HepG2 (cell line): ENCODE measurements around the gene FAM241B. TPM values are rescaled to one million over a fixed set of nuclear protein-coding genes. Genes with fewer than 3 reads are reported as not detected.

Experiments
- ATAC-seq: fragments of 200-7000 bp; cut with Tn5 transposase; 3 replicates; pipeline ENCODE4 v1.9.1; 2020; ENCODE audit warnings: mild to moderate bottlenecking, moderate library complexity
- BruUV-seq: library from RNA; stranded (reverse); fragments of 400-500 nt; replicated peaks from 2 replicates; lab custom pipeline; 2021; lab: Mats Ljungman, UMichigan
- CTCF ChIA-PET: fragments of 300-600 bp; formaldehyde crosslinking; extraction: SDS; loops from one replicate; lab custom pipeline; 2021; ENCODE audit warnings: low total read pairs, inconsistent platforms, low intra/inter-chr PET ratio; lab: Yijun Ruan, JAX
- POLR2A ChIA-PET: fragments of 350-600 bp; sonication (Branson Sonifier 250); formaldehyde crosslinking; loops from one replicate; lab custom pipeline; 2020; ENCODE audit warnings: antibody characterized with exemption, inconsistent platforms; lab: Yijun Ruan, JAX
- DNase-seq: peaks from one replicate; pipeline ENCODE4 v3.0.0-alpha.2; 2015; ENCODE audit warnings: low spot score
- FAIRE-seq: peaks from 3 replicates; lab custom pipeline; 2011; peaks lifted over from hg19 to GRCh38; lab: Jason Lieb, UNC
- H2AFZ ChIP-seq: one replicate; pipeline ENCODE4 v1.6.1; 2011; ENCODE audit warnings: low read length, inconsistent platforms
- H3K27ac ChIP-seq: fragments of 300-600 bp; 3 replicates; pipeline ENCODE4 v1.8.0; 2011; ENCODE audit warnings: mixed run types, mild to moderate bottlenecking, mixed read lengths, low read length, inconsistent platforms; ENCODE audit not compliant: insufficient read depth; ENCODE audit errors: extremely low read length
- H3K27me3 ChIP-seq, 2 experiments: fragments of 200-600 bp in 1 of 2; 2 replicates in 1 of 2; 3 replicates in 1 of 2; pipeline versions ENCODE4 v1.6.0 to v1.8.0; 2011; ENCODE audit warnings: low read length in 2 of 2, mild to moderate bottlenecking in 2 of 2, moderate library complexity in 2 of 2, inconsistent platforms in 1 of 2; ENCODE audit not compliant: insufficient read depth in 2 of 2, control insufficient read depth in 1 of 2
- H3K36me3 ChIP-seq, 2 experiments: fragments of 200-600 bp in 1 of 2; replicated peaks in 1 of 2; 2 replicates in 1 of 2; 3 replicates in 1 of 2; pipeline versions ENCODE4 v1.5.1 to v1.8.0; 2011; ENCODE audit warnings: low read length in 2 of 2, inconsistent platforms in 1 of 2; ENCODE audit not compliant: insufficient read depth in 2 of 2, control insufficient read depth in 1 of 2
- H3K4me1 ChIP-seq: 2 replicates; pipeline ENCODE4 v1.5.1; 2012; ENCODE audit warnings: low read length, inconsistent platforms; ENCODE audit not compliant: insufficient read depth
- H3K4me2 ChIP-seq: 2 replicates; pipeline ENCODE4 v1.6.0; 2011; ENCODE audit warnings: low read depth, low read length, inconsistent platforms
- H3K4me3 ChIP-seq, 3 experiments: fragments of 200-600 bp in 1 of 3; sonication (generic), shearing (Covaris generic) in 1 of 3; replicated peaks in 1 of 3; 2 replicates each; pipeline ENCODE4 v1.5.1; 2011 to 2016; ENCODE audit warnings: low read length in 3 of 3, inconsistent platforms in 2 of 3, low read depth in 2 of 3, mild to moderate bottlenecking in 2 of 3, control low read depth in 1 of 3, mixed read lengths in 1 of 3; ENCODE audit not compliant: insufficient read depth in 1 of 3
- H3K79me2 ChIP-seq: one replicate; pipeline ENCODE4 v1.6.1; 2011; ENCODE audit warnings: low read length, inconsistent platforms; ENCODE audit not compliant: insufficient read depth
- H3K9ac ChIP-seq: 2 replicates; pipeline ENCODE4 v1.6.0; 2011; ENCODE audit warnings: mild to moderate bottlenecking, low read depth, low read length, inconsistent platforms; ENCODE audit not compliant: insufficient read depth
- H3K9me3 ChIP-seq: 2 replicates; pipeline ENCODE4 v1.5.1; 2012; ENCODE audit warnings: mild to moderate bottlenecking, low read length
- H4K20me1 ChIP-seq: 2 replicates; pipeline ENCODE4 v1.6.0; 2011; ENCODE audit warnings: inconsistent platforms, mild to moderate bottlenecking, low read length, moderate library complexity; ENCODE audit not compliant: insufficient read depth
- BRD4 ChIP-seq: sonication (generic); formaldehyde crosslinking; IDR thresholded peaks from 2 replicates; pipeline ENCODE4 v1.4.0; 2020; ENCODE audit warnings: missing genetic modification reagents
- NFE2L1 ChIP-seq: sonication (generic); formaldehyde crosslinking; IDR thresholded peaks from 2 replicates; pipeline ENCODE4 v1.4.0; 2020; ENCODE audit warnings: missing genetic modification reagents, mild to moderate bottlenecking, borderline replicate concordance
- NFKB2 ChIP-seq: sonication (generic); formaldehyde crosslinking; IDR thresholded peaks from 2 replicates; pipeline ENCODE4 v1.4.0; 2020; ENCODE audit warnings: missing genetic modification reagents, borderline replicate concordance
- RFXAP ChIP-seq: sonication (generic); formaldehyde crosslinking; IDR thresholded peaks from 2 replicates; pipeline ENCODE4 v1.4.0; 2020; ENCODE audit warnings: missing genetic modification reagents, borderline replicate concordance
- SCMH1 ChIP-seq: sonication (generic); formaldehyde crosslinking; IDR thresholded peaks from 2 replicates; pipeline ENCODE4 v1.9.0; 2021; ENCODE audit warnings: missing genetic modification reagents, mild to moderate bottlenecking, borderline replicate concordance
- ZBTB38 ChIP-seq: sonication (generic); formaldehyde crosslinking; IDR thresholded peaks from 2 replicates; pipeline ENCODE4 v1.5.1; 2020; ENCODE audit warnings: mild to moderate bottlenecking, missing genetic modification reagents
- ZKSCAN5 ChIP-seq: sonication (generic); formaldehyde crosslinking; IDR thresholded peaks from 2 replicates; pipeline ENCODE4 v1.5.1; 2020; ENCODE audit warnings: mild to moderate bottlenecking, missing genetic modification reagents
- ZNF143 ChIP-seq: sonication (generic); formaldehyde crosslinking; IDR thresholded peaks from 2 replicates; pipeline ENCODE4 v1.4.0; 2020; ENCODE audit warnings: missing genetic modification reagents
- ZNF672 ChIP-seq: sonication (generic); formaldehyde crosslinking; IDR thresholded peaks from 2 replicates; pipeline ENCODE4 v1.8.1; 2022; ENCODE audit warnings: missing genetic modification reagents
- ZNF775 ChIP-seq: sonication (generic); formaldehyde crosslinking; IDR thresholded peaks from 2 replicates; pipeline ENCODE4 v1.4.0; 2020; ENCODE audit warnings: missing genetic modification reagents, mild to moderate bottlenecking, moderate library complexity, borderline replicate concordance
- ZNF790 ChIP-seq: sonication (generic); formaldehyde crosslinking; IDR thresholded peaks from 2 replicates; pipeline ENCODE4 v1.8.0; 2022; ENCODE audit warnings: missing genetic modification reagents, mild to moderate bottlenecking, borderline replicate concordance
- WGBS: methylation state at CpG from one replicate; pipeline ENCODE4 v1.1.6; 2017; ENCODE audit warnings: low lambda C conversion rate; 5-methylcytosine and 5-hydroxymethylcytosine counted together
- in situ Hi-C: cut with HindIII; loops from 2 replicates; pipeline ENCODE4 v1.10.0; 2017; ENCODE audit warnings: low pct_unique_long_range_greater_than_20kb; ENCODE audit not compliant: extremely low pct_ligation_motif_present
- intact Hi-C: fragments of 100-400 bp; cut with micrococcal nuclease; formaldehyde crosslinking; loops from one replicate; pipeline ENCODE4 v1.10.0; 2022; ENCODE audit not compliant: unreplicated experiment
- polyA plus RNA-seq, 8 experiments: library from polyadenylated mRNA; depleted of rRNA in 3 of 8; stranded (reverse) in 7 of 8; unstranded in 1 of 8; fragments of >200 nt; fragmentation: Illumina TruSeq in 4 of 8; extraction: Trizol in 4 of 8; gene quantifications; 2 replicates each; pipeline versions ENCODE4 v1.2.1 to v1.2.3, GENCODE V29; 2011 to 2016; ENCODE audit warnings: low read depth in 4 of 8, missing spikeins in 1 of 8, mixed read lengths in 1 of 8; ENCODE audit not compliant: insufficient read depth in 1 of 8
- total RNA-seq, 5 experiments: library from RNA; depleted of rRNA; stranded (reverse); fragments of >200 nt; fragmentation: Illumina TruSeq; extraction: Trizol; gene quantifications; 2 replicates each; pipeline ENCODE4 v1.2.3, GENCODE V29; 2016; ENCODE audit warnings: low read depth in 1 of 5
- TF ChIP-seq, protein P1 (sequence below): IDR thresholded peaks from 2 replicates; pipeline ENCODE4 v1.6.1; 2012; ENCODE audit warnings: low read length, improper control_type of control experiment

The FAM241B gene
- total and polyA plus RNA-seq, 2 of the 13 experiments (the other 11 are each of a cell fraction or from before 2014, with no cell fraction given) = 1.9 to 4.0 TPM

DNA sequence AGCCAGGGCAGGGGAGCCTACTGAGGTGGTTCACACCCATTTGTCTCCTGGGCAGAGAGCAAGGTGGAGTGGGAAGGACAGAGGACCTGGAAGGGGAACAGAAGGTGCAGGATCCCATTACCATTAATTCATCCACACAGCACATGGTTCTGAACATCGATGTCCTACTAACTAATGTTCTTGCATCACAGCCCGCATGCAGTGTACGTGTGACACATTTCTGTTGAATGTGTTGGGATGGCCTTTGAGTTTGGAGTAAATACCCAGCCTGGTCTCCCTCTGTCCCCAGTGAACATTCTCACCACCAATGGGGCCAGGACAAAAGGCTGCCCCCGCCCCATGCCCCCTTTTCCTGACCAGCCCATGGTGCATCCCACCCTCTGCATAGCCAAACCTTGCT is 46.3 kb downstream of the FAM241B start:
- DNase-seq = no peak
- BruUV-seq = no TSS peak
- ChIA-PET CTCF (no interaction called here), POLR2A (no interaction called here)
- no peak for ATAC-seq
- intact Hi-C loops (no loop called here), in situ Hi-C loops (no loop called here)
- TF ChIP-seq RFXAP = no peak
- TF ChIP-seq SCMH1 (CRISPR knock-in tag) = no peak
- Histone ChIP-seq H3K27me3 (peaks cover 3 to 39% of the 10 kb centered on the region in 2 experiments; a peak in 3 of 5 replicates), H3K27ac (no peak overlapping the region), H3K79me2 (no peaks in the 10 kb centered on the region), H4K20me1 (no peaks in the 10 kb centered on the region), H2AFZ (no peak overlapping the region), H3K4me3 (no peak overlapping the region), H3K9me3 (no peaks in the 10 kb centered on the region), H3K4me2 (no peak overlapping the region), H3K36me3 (no peaks in the 10 kb centered on the region), H3K9ac (no peak overlapping the region), H3K4me1 (no peaks in the 10 kb centered on the region)
- no peak for FAIRE-seq
- WGBS = 10% methylated on average over 4 of the region's 4 CpGs

DNA sequence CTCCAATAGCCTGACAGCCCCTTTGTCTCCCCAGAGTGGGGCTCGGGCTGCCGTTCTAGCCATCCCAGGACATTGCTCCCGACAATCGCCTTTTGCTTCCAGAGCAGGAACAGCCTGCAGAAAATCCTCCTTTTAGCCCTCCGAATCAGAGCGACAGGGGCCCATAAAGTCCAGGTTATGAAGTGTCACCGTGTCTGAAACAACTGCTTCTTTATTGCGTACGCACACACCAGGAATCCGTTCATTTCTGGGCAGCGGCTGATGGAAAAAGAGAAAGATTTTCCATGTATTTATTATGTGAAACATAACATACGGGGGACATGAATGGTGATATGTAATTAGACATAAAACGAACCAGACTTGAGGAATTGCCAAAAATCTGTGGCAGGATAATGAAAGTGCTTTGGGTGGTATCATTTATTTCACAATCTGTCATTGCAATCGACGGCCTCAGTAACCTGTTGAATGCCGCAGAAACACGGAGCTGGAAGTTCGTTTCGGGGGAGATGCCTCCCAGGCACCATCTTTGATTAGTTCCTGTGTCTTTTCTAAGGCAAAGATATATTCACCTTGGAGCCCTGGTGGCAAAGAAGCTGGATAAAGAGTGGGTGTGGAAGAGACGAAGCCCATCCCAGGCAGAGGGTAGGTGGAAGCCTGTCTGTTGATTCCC is 48.1 kb downstream of the FAM241B start:
- 36% methylated on average over 20 of the region's 20 CpGs for WGBS
- H3K27me3 ChIP-seq = peaks cover 5 to 48% of the 10 kb centered on the region in 2 experiments; a peak in 4 of 5 replicates
- DNase-seq (no peak), FAIRE-seq (no peak), ATAC-seq (no peak)
- H3K4me3 ChIP-seq = no peak overlapping the region
- no peaks in the 10 kb centered on the region for H3K79me2 ChIP-seq
- no peak overlapping the region for H3K9ac ChIP-seq
- CTCF ChIA-PET = no interaction called here
- no peaks in the 10 kb centered on the region for H3K36me3 ChIP-seq
- no peaks in the 10 kb centered on the region for H3K4me1 ChIP-seq
- H2AFZ ChIP-seq = no peak overlapping the region
- in situ Hi-C loops = no loop called here
- H3K4me2 ChIP-seq = no peak overlapping the region
- no peaks in the 10 kb centered on the region for H3K9me3 ChIP-seq
- POLR2A ChIA-PET = no interaction called here
- H4K20me1 ChIP-seq = no peaks in the 10 kb centered on the region
- intact Hi-C loops = no loop called here
- H3K27ac ChIP-seq = no peak overlapping the region
- no TSS peak for BruUV-seq
- TF ChIP-seq ZNF775 (no peak), NFKB2 (CRISPR knock-in tag) (no peak), NFE2L1 (CRISPR knock-in tag) (no peak), ZNF790 (CRISPR knock-in tag) (no peak), ZNF143 (CRISPR knock-in tag) (no peak), ZKSCAN5 (CRISPR knock-in tag) (no peak), BRD4 (CRISPR knock-in tag) (no peak), ZBTB38 (CRISPR knock-in tag) (no peak), ZNF672 (no peak)
- TF ChIP-seq, protein P1, sequence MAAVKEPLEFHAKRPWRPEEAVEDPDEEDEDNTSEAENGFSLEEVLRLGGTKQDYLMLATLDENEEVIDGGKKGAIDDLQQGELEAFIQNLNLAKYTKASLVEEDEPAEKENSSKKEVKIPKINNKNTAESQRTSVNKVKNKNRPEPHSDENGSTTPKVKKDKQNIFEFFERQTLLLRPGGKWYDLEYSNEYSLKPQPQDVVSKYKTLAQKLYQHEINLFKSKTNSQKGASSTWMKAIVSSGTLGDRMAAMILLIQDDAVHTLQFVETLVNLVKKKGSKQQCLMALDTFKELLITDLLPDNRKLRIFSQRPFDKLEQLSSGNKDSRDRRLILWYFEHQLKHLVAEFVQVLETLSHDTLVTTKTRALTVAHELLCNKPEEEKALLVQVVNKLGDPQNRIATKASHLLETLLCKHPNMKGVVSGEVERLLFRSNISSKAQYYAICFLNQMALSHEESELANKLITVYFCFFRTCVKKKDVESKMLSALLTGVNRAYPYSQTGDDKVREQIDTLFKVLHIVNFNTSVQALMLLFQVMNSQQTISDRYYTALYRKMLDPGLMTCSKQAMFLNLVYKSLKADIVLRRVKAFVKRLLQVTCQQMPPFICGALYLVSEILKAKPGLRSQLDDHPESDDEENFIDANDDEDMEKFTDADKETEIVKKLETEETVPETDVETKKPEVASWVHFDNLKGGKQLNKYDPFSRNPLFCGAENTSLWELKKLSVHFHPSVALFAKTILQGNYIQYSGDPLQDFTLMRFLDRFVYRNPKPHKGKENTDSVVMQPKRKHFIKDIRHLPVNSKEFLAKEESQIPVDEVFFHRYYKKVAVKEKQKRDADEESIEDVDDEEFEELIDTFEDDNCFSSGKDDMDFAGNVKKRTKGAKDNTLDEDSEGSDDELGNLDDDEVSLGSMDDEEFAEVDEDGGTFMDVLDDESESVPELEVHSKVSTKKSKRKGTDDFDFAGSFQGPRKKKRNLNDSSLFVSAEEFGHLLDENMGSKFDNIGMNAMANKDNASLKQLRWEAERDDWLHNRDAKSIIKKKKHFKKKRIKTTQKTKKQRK = no peak
